Glutamatergic neuron (in vitro differentiated cells): Measurements from ENCODE around the gene MPZL2. TPM values are rescaled to one million over a fixed set of nuclear protein-coding genes. Genes with fewer than 3 reads are reported as not detected.

ENCODE experiments used
- DNase-seq: peaks from one replicate; pipeline ENCODE4 v3.0.0; 2022
- H3K27ac Mint-ChIP-seq: one replicate; pipeline ENCODE4 v1.8.0; 2020; ENCODE audit warnings: mild to moderate bottlenecking, mixed read lengths, inconsistent platforms; ENCODE audit not compliant: unreplicated experiment
- H3K27me3 Mint-ChIP-seq: one replicate; pipeline ENCODE4 v1.8.0; 2020; ENCODE audit warnings: mild to moderate bottlenecking, moderate library complexity, mixed read lengths, inconsistent platforms; ENCODE audit not compliant: unreplicated experiment
- H3K36me3 Mint-ChIP-seq: one replicate; pipeline ENCODE4 v1.8.0; 2020; ENCODE audit warnings: mild to moderate bottlenecking, mixed read lengths, inconsistent platforms; ENCODE audit not compliant: unreplicated experiment
- H3K4me1 Mint-ChIP-seq: one replicate; pipeline ENCODE4 v1.8.0; 2020; ENCODE audit warnings: mild to moderate bottlenecking, low read depth, mixed read lengths, inconsistent platforms; ENCODE audit not compliant: unreplicated experiment
- H3K4me3 Mint-ChIP-seq: one replicate; pipeline ENCODE4 v1.8.0; 2020; ENCODE audit warnings: mild to moderate bottlenecking, mixed read lengths, inconsistent platforms; ENCODE audit not compliant: unreplicated experiment
- H3K9me3 Mint-ChIP-seq: one replicate; pipeline ENCODE4 v1.8.0; 2020; ENCODE audit warnings: mild to moderate bottlenecking, moderate library complexity, mixed read lengths, inconsistent platforms; ENCODE audit not compliant: unreplicated experiment
- total RNA-seq: library from RNA; stranded (reverse); fragmentation: NEBNext Ultra II Directional; extraction: Animal tissue kit (Norgen Biotek cat#: 25700); gene quantifications from one replicate; pipeline ENCODE4 v1.2.1, GENCODE V29; 2021; ENCODE audit not compliant: unreplicated experiment
- TF ChIP-seq, protein P1 (sequence below): fragments of 200-600 bp; sonication (generic); IDR thresholded peaks from one replicate; pipeline ENCODE4 v1.5.0; 2021; ENCODE audit not compliant: partially characterized antibody, unreplicated experiment

The MPZL2 gene
- total RNA-seq, 1 donor from 2014 or later: not detected

DNA sequence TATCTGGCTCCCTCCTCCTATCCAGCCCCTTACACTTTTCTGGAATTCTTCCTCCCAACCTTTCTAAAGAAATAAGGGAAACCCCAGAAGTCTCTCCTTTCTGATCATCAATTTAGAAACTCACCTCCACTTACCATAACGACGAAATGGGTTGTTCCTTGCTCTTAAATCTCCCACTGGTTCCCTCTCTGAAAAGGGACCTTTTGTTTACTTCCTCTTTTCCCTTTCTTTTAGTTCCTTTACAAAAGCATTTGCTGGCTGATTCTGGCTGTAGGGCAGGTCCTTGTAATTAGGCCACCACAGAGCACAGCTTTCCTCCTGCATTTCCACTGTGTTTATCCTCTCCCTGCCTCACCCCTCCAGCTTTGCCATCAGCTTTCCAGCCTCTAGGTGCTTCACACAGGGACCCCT is 51.3 kb downstream of the MPZL2 start:
- peaks cover 1% of the 10 kb centered on the region for H3K9me3 Mint-ChIP-seq
- TF ChIP-seq, protein P1, sequence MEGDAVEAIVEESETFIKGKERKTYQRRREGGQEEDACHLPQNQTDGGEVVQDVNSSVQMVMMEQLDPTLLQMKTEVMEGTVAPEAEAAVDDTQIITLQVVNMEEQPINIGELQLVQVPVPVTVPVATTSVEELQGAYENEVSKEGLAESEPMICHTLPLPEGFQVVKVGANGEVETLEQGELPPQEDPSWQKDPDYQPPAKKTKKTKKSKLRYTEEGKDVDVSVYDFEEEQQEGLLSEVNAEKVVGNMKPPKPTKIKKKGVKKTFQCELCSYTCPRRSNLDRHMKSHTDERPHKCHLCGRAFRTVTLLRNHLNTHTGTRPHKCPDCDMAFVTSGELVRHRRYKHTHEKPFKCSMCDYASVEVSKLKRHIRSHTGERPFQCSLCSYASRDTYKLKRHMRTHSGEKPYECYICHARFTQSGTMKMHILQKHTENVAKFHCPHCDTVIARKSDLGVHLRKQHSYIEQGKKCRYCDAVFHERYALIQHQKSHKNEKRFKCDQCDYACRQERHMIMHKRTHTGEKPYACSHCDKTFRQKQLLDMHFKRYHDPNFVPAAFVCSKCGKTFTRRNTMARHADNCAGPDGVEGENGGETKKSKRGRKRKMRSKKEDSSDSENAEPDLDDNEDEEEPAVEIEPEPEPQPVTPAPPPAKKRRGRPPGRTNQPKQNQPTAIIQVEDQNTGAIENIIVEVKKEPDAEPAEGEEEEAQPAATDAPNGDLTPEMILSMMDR: no peak
- H3K27ac Mint-ChIP-seq: no peak overlapping the region
- H3K4me3 Mint-ChIP-seq: no peak overlapping the region
- H3K36me3 Mint-ChIP-seq: no peaks in the 10 kb centered on the region
- DNase-seq: no peak
- H3K27me3 Mint-ChIP-seq: peaks cover under 1% of the 10 kb centered on the region
- H3K4me1 Mint-ChIP-seq: peaks cover 8% of the 10 kb centered on the region

DNA sequence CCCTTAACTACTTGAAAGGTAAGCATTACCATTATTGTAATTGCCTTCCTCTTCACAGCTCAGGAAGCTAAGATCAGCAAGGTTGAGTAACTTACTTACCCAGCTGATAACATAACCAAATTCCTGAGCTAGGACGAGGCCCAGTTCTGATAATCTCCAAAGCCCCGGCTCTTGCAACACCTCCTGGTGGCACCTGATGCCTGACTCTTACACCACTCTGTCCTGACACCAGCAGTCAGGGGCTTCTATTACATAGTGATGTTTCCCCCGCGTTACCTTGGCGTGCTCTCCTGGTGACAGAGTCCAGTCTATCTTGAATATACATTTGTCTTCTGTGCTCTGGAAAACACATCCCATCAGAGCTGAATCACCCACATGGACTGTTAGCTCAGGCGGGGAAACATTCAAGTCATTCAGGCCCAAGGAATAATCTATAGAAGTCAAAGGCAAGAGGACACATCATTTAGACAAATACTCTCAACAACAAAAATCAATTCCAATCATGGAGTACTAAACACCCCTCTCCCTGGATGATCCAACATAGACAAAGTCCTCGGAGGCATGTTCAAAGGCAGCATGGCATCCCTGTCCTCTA is 51.9 kb downstream of the MPZL2 start:
- Mint-ChIP-seq H3K27ac (no peak overlapping the region), H3K27me3 (no peaks in the 10 kb centered on the region), H3K4me1 (peaks cover 8% of the 10 kb centered on the region), H3K4me3 (no peak overlapping the region), H3K9me3 (peaks cover 1% of the 10 kb centered on the region), H3K36me3 (no peaks in the 10 kb centered on the region)
- TF ChIP-seq, protein P1: no peak
- no peak for DNase-seq

DNA sequence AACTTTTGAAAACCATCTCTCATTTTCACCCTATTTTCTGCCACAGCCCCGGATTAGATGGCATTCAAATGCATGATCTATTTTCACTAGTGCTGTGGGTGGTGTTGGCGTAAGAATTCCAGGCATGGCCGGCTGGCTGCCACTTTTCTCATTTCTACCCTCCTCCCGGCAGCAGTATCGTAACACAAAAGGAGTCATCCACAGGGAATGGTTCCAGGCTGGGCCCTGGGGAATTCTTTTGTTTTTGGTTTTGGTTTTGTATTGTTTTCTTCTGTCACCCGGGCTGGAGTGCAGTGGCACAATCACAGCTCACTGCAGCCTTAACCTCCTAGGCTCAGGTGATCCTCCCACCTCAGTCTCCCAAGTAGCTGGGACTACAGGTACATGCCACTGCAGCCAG is 53.1 kb downstream of the MPZL2 start:
- Mint-ChIP-seq H3K4me3 (no peak overlapping the region), H3K36me3 (no peaks in the 10 kb centered on the region), H3K27ac (no peak overlapping the region), H3K9me3 (peaks cover 1% of the 10 kb centered on the region), H3K4me1 (no peaks in the 10 kb centered on the region), H3K27me3 (no peaks in the 10 kb centered on the region)
- TF ChIP-seq, protein P1: no peak
- no peak for DNase-seq

DNA sequence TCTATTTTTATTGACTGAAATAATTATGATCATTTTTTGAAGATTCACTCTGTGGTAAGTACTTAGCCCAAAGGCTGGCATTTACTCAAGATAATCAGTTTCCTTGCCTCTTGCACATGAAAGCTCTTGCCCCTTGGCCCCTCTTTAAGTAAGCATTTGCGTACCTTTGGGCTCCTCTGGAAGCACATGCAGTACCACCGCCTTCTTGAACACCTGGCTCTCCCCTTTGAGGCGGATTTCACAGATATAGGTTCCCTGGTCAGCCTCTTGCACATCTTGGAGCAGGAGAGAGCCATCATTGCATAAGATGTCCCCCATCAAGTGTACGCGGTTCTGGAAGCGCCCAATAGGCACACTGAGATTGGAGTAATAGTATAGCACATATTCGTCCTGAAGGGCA is 53.8 kb downstream of the MPZL2 start:
- Mint-ChIP-seq H3K9me3 (peaks cover 1% of the 10 kb centered on the region), H3K4me3 (no peak overlapping the region), H3K27me3 (no peaks in the 10 kb centered on the region), H3K36me3 (no peaks in the 10 kb centered on the region), H3K27ac (no peak overlapping the region), H3K4me1 (no peaks in the 10 kb centered on the region)
- no peak for DNase-seq
- TF ChIP-seq, protein P1: no peak

DNA sequence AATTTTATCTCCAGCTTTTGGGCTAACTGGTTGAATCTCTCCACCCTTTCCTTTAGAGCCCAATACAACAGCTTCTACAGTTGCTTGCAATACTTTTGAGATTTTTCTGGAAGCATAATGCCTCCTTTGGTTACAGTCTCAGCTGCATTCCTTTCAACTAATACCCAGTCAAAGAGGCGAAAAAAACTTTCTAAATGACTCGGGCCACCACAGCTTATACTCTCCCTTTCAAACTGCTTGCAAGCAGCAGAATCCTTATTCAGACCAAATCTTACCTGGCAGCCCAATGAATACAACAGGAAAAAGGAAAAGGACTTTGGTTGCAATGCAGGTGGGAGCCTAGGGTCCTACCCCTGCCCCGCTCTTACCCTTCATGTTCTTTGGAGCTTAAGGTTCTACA is 55.1 kb downstream of the MPZL2 start:
- H3K27me3 Mint-ChIP-seq: no peaks in the 10 kb centered on the region
- TF ChIP-seq, protein P1: no peak
- H3K4me1 Mint-ChIP-seq: no peaks in the 10 kb centered on the region
- no peak overlapping the region for H3K27ac Mint-ChIP-seq
- H3K36me3 Mint-ChIP-seq: no peaks in the 10 kb centered on the region
- DNase-seq: no peak
- no peak overlapping the region for H3K4me3 Mint-ChIP-seq
- no peaks in the 10 kb centered on the region for H3K9me3 Mint-ChIP-seq
